Measurements from ENCODE around the gene NSUN7. TPM values are rescaled to one million over a fixed set of nuclear protein-coding genes. Genes with fewer than 3 reads are reported as not detected.

NSUN7 gene
- polyA plus RNA-seq, 1 donor from 2014 or later, result 0.51 TPM

DNA sequence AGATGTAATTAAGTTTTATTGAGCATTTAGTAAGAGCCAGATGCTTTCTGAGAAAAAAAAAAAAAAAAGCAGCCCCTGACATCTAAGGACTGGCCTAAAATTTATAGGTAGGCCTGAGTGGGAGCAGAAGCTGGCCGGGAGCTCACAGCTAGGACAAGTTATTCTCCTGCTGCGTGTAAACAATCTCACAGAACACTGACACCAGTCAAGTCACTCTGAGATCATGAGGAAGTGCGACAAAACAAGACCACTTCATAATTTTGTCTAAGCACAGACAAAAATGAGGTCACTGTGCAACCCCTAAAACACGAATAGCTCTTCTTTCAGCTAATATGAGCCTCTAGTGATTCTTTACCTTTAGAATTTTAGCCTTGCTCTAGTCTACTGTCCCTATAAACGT is 15.3 kb upstream of the NSUN7 start:
- TF ChIP-seq, protein P1, sequence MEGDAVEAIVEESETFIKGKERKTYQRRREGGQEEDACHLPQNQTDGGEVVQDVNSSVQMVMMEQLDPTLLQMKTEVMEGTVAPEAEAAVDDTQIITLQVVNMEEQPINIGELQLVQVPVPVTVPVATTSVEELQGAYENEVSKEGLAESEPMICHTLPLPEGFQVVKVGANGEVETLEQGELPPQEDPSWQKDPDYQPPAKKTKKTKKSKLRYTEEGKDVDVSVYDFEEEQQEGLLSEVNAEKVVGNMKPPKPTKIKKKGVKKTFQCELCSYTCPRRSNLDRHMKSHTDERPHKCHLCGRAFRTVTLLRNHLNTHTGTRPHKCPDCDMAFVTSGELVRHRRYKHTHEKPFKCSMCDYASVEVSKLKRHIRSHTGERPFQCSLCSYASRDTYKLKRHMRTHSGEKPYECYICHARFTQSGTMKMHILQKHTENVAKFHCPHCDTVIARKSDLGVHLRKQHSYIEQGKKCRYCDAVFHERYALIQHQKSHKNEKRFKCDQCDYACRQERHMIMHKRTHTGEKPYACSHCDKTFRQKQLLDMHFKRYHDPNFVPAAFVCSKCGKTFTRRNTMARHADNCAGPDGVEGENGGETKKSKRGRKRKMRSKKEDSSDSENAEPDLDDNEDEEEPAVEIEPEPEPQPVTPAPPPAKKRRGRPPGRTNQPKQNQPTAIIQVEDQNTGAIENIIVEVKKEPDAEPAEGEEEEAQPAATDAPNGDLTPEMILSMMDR (IDR thresholded peaks at IDR 0.05; ENCODE audit: poor library complexity, severe bottlenecking), result no peak
- TF ChIP-seq, protein P2, sequence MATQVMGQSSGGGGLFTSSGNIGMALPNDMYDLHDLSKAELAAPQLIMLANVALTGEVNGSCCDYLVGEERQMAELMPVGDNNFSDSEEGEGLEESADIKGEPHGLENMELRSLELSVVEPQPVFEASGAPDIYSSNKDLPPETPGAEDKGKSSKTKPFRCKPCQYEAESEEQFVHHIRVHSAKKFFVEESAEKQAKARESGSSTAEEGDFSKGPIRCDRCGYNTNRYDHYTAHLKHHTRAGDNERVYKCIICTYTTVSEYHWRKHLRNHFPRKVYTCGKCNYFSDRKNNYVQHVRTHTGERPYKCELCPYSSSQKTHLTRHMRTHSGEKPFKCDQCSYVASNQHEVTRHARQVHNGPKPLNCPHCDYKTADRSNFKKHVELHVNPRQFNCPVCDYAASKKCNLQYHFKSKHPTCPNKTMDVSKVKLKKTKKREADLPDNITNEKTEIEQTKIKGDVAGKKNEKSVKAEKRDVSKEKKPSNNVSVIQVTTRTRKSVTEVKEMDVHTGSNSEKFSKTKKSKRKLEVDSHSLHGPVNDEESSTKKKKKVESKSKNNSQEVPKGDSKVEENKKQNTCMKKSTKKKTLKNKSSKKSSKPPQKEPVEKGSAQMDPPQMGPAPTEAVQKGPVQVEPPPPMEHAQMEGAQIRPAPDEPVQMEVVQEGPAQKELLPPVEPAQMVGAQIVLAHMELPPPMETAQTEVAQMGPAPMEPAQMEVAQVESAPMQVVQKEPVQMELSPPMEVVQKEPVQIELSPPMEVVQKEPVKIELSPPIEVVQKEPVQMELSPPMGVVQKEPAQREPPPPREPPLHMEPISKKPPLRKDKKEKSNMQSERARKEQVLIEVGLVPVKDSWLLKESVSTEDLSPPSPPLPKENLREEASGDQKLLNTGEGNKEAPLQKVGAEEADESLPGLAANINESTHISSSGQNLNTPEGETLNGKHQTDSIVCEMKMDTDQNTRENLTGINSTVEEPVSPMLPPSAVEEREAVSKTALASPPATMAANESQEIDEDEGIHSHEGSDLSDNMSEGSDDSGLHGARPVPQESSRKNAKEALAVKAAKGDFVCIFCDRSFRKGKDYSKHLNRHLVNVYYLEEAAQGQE (IDR thresholded peaks at IDR 0.05; ENCODE audit: borderline replicate concordance), result no peak
- TF ChIP-seq TAF1 (IDR thresholded peaks at IDR 0.05; ENCODE audit: low read depth), result no peak
- no peak for TF ChIP-seq POLR2AphosphoS5 (IDR thresholded peaks at IDR 0.05)
- no peak for TF ChIP-seq MXI1 (conservative IDR thresholded peaks at IDR 0.05; ENCODE audit: poor library complexity, severe bottlenecking)
- no peak for TF ChIP-seq RAD21 (conservative IDR thresholded peaks at IDR 0.05)
- TF ChIP-seq EZH2 (IDR thresholded peaks at IDR 0.05; ENCODE audit: borderline replicate concordance, insufficient read depth, low read length, poor library complexity, severe bottlenecking), result no peak
- no peak for TF ChIP-seq SMC3 (conservative IDR thresholded peaks at IDR 0.05; ENCODE audit: poor library complexity)
- TF ChIP-seq EP300 (conservative IDR thresholded peaks at IDR 0.05; ENCODE audit: poor library complexity, severe bottlenecking), result no peak
- Histone ChIP-seq H3K9ac (ENCODE audit: low read length) (no peak overlapping the region), H2AFZ (ENCODE audit: low read depth, low read length) (no peak overlapping the region)

DNA sequence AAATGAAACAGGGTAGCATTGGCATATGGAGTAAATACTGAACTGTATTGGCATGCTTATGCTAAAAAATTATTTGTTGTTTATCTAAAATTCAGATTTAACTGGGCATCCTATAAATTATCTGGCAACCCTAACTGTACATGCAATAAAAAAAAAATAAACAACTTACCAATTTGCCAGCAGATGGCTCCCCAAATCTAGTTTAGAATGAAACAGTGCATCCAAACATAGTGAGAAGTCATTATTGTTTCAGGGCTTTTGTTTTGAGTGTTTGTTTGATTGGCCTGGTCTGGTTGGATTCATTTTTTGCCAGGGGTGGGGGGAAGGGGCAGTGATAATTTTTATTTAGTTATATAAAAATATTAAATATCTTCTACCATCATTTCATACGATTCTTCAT is 12.8 kb upstream of the NSUN7 start:
- Histone ChIP-seq H3K79me2 (replicated peaks; ENCODE audit: insufficient read depth, low read length) (no peaks in the 10 kb centered on the region), H3K27me3 (ENCODE audit: insufficient read depth, low read depth, low read length) (no peaks in the 10 kb centered on the region), H3K27ac (ENCODE audit: low read length) (no peak overlapping the region), H3F3A (ENCODE audit: insufficient read depth, low read length, poor library complexity, severe bottlenecking) (no peaks in the 10 kb centered on the region), H3K9me2 (ENCODE audit: insufficient read depth, low read length) (no peaks in the 10 kb centered on the region), H2AFZ (ENCODE audit: low read depth, low read length) (no peak overlapping the region), H3K9me3 (ENCODE audit: low read length) (no peaks in the 10 kb centered on the region), H3K4me2 (ENCODE audit: low read length) (no peak overlapping the region), H3K36me3 (ENCODE audit: insufficient read depth, low read length) (no peaks in the 10 kb centered on the region), H4K20me1 (ENCODE audit: insufficient read depth) (no peaks in the 10 kb centered on the region), H3K9ac (ENCODE audit: low read length) (no peak overlapping the region), H3K4me3 (ENCODE audit: low read length) (no peak overlapping the region)
- no peak for TF ChIP-seq EP300 (conservative IDR thresholded peaks at IDR 0.05; ENCODE audit: poor library complexity, severe bottlenecking)
- TF ChIP-seq RAD21 (conservative IDR thresholded peaks at IDR 0.05), result peak; percentile 76
- no peak for TF ChIP-seq TAF1 (IDR thresholded peaks at IDR 0.05; ENCODE audit: low read depth)
- TF ChIP-seq SMC3 (conservative IDR thresholded peaks at IDR 0.05; ENCODE audit: poor library complexity), result peak; percentile 74
- no peak for TF ChIP-seq EZH2 (IDR thresholded peaks at IDR 0.05; ENCODE audit: borderline replicate concordance, insufficient read depth, low read length, poor library complexity, severe bottlenecking)
- no peak for TF ChIP-seq MXI1 (conservative IDR thresholded peaks at IDR 0.05; ENCODE audit: poor library complexity, severe bottlenecking)
- TF ChIP-seq, protein P1 (IDR thresholded peaks at IDR 0.05; ENCODE audit: poor library complexity, severe bottlenecking), result peak; percentile 67
- TF ChIP-seq, protein P2 (IDR thresholded peaks at IDR 0.05; ENCODE audit: borderline replicate concordance), result no peak
- TF ChIP-seq POLR2AphosphoS5 (IDR thresholded peaks at IDR 0.05), result no peak

More for the DNA sequence above, 15.3 kb upstream of the NSUN7 start:
- Histone ChIP-seq H3F3A (ENCODE audit: insufficient read depth, low read length, poor library complexity, severe bottlenecking) (no peaks in the 10 kb centered on the region), H3K4me3 (ENCODE audit: low read length) (no peak overlapping the region), H3K36me3 (ENCODE audit: insufficient read depth, low read length) (no peaks in the 10 kb centered on the region), H4K20me1 (ENCODE audit: insufficient read depth) (no peaks in the 10 kb centered on the region), H3K9me3 (ENCODE audit: low read length) (no peaks in the 10 kb centered on the region), H3K27ac (ENCODE audit: low read length) (no peak overlapping the region), H3K79me2 (replicated peaks; ENCODE audit: insufficient read depth, low read length) (no peaks in the 10 kb centered on the region), H3K4me2 (ENCODE audit: low read length) (no peak overlapping the region), H3K27me3 (ENCODE audit: insufficient read depth, low read depth, low read length) (no peaks in the 10 kb centered on the region), H3K9me2 (ENCODE audit: insufficient read depth, low read length) (no peaks in the 10 kb centered on the region)

All from neural cell (in vitro differentiated cells).